Right renal pelvis (tissue), 4 donors: ENCODE results near the gene VGLL2. TPM values are rescaled to one million over a fixed set of nuclear protein-coding genes. Genes with fewer than 3 reads are reported as not detected.

Experiments used
- DNase-seq, 4 donors: peaks; one replicate each; pipeline ENCODE4 v3.0.0-alpha.2; 2013; ENCODE audit warnings: low read depth in 4 of 4, low spot score in 3 of 4, missing footprints in 1 of 4
- polyA plus RNA-seq, 4 donors: library from polyadenylated mRNA; unstranded; fragments of 120-200 nt; gene quantifications; one replicate each; pipeline ENCODE4 v1.2.1, GENCODE V29; 2013; ENCODE audit not compliant: insufficient read length in 4 of 4

Gene VGLL2
- polyA plus RNA-seq, 4 donors: not detected

GRCh38 chr6:117309611-117310010 is 44.3 kb downstream of the VGLL2 start:
- DNase-seq: no peak

- no peak for DNase-seq
Observed at GRCh38 chr6:117311310-117311709, 46.0 kb downstream of the VGLL2 start.

- DNase-seq: no peak
Observed at GRCh38 chr6:117311726-117312125, 46.4 kb downstream of the VGLL2 start.

- no peak for DNase-seq
Observed at GRCh38 chr6:117317261-117317660, 51.9 kb downstream of the VGLL2 start.

Other genes starting within 250 kb of the VGLL2 start
- under 1 TPM; 0.10 to 0.17 (median 0.13) TPM for gene ROS1, start 160.4 kb downstream of the VGLL2 start, polyA plus RNA-seq
- 10 to 100 TPM in 3 of 4 donors, 1 to 10 TPM in 1; 9.8 to 13.9 (median 10.9) TPM for gene DCBLD1, start 217.1 kb downstream of the VGLL2 start, polyA plus RNA-seq